ENCODE measurements around the gene RNF8.
"Not testable (repeated sequence)": the region's sequence is repeated elsewhere in the genome, so short reads cannot be mapped to it uniquely, and the experiment has no call there.

DNA sequence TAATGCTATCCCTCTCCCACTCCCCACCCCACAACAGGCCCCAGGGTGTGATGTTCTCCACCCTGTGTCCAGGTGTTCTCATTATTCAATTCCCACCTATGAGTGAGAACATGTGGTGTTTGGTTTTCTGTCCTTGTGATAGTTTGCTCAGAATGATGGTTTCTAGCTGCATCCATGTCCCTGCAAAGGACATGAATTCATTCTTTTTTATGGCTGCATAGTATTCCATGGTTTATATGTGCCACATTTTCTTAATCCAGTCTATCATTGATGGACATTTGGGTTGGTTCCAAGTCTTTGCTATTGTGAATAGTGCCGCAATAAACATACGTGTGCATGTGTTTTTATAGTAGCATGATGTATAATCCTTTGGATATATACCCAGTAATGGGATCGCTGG is 15.5 kb upstream of the RNF8 start:
- TF ChIP-seq, protein P1, sequence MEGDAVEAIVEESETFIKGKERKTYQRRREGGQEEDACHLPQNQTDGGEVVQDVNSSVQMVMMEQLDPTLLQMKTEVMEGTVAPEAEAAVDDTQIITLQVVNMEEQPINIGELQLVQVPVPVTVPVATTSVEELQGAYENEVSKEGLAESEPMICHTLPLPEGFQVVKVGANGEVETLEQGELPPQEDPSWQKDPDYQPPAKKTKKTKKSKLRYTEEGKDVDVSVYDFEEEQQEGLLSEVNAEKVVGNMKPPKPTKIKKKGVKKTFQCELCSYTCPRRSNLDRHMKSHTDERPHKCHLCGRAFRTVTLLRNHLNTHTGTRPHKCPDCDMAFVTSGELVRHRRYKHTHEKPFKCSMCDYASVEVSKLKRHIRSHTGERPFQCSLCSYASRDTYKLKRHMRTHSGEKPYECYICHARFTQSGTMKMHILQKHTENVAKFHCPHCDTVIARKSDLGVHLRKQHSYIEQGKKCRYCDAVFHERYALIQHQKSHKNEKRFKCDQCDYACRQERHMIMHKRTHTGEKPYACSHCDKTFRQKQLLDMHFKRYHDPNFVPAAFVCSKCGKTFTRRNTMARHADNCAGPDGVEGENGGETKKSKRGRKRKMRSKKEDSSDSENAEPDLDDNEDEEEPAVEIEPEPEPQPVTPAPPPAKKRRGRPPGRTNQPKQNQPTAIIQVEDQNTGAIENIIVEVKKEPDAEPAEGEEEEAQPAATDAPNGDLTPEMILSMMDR (conservative IDR thresholded peaks at IDR 0.05 in 1 of 2, IDR thresholded peaks at IDR 0.05 in 1 of 2; ENCODE audit: low read depth in 1 of 2, low read length in 2 of 2): not testable (repeated sequence)
- not testable (repeated sequence) for TF ChIP-seq EZH2 (IDR thresholded peaks at IDR 0.05; ENCODE audit: low read length, missing control alignments)

Measured in fibroblast of lung (primary cell).